HG02973 (cell line): ENCODE data around the gene GPR61.

Source experiments
- ATAC-seq: cut with Tn5 transposase; IDR thresholded peaks from one replicate; pipeline ENCODE4 v1.9.1; 2021; ENCODE audit warnings: moderate library complexity; ENCODE audit not compliant: unreplicated experiment

Gene GPR61

GRCh38 chr1:109532365-109533136 lies 7.1 kb upstream of the GPR61 start:
- ATAC-seq, result peak; percentile 61

DNA sequence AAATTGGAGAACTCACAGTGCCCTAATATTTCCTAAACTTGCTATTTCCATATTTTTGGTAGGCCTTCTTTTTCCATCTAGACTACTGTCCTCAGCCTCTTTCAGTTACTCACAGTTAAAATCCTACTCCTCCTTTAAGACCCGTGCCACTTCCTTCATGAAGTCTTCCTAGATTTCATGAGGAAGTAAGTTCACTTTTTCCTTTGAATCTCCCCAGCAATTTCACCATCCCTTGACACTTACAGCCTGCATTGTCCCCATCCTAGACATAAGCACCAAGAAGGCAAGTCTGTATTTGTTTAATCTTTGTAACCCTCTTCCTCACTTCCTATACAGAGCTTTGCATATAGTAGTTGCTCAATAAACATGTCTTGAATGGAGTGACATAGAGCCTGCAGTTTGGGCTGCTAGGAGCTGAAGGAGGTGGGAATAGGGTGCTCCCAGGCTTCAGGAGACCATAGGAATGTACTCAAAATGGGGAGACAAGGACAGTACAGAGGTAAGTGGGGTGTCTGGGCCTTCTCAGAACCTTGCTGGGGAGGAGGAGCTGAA lies 5.3 kb upstream of the GPR61 start:
- no peak for ATAC-seq

DNA sequence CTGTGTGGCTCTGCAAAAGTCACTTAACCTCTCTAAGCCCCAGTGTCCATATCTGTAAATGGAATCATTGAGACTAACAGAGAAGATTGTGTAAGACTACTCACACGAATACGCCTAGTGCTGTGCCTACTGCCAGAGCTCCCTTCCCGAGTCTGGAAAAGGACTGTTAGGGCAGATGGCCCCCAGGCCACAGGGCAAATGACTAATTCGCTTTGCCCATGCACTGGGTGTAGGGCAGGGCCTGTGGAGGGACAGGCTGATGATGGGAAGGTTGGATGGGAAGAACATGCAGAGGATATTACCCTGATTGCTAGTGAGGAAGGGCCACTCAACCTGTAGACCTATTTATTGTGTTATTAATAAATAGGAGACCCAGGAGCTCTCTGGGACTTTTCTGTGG lies 4.2 kb upstream of the GPR61 start:
- no peak for ATAC-seq

GRCh38 chr1:109535971-109536491 lies 3.6 kb upstream of the GPR61 start:
- ATAC-seq, result no peak

GRCh38 chr1:109537450-109538178 lies 2.1 kb upstream of the GPR61 start:
- ATAC-seq, result no peak

- ATAC-seq, result no peak
These were observed 681 bp upstream of the GPR61 start for GRCh38 chr1:109538827-109539555.

GRCh38 chr1:109541102-109541501 lies 1.4 kb downstream of the GPR61 start:
- no peak for ATAC-seq

DNA sequence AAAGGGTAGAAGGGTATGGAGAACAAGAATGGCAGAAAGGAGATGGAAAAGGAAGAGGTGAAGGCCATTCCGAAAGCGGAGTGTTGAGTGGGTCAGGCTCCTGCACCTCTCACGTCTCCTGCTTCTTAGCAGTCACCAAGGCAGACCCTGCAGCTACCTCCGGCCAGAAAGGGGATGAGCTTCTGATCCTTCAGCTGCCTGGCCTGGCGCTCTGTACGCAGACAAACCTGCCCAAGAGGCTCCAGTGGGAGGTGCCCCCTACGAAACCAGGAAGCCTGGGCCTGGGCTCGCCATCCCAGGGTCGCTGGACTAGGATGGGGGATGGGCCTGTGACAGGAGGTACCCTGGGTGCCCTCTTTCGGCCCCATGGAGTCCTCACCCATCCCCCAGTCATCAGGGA lies 3.0 kb downstream of the GPR61 start:
- no peak for ATAC-seq

GRCh38 chr1:109543283-109543987 lies 3.8 kb downstream of the GPR61 start:
- no peak for ATAC-seq

DNA sequence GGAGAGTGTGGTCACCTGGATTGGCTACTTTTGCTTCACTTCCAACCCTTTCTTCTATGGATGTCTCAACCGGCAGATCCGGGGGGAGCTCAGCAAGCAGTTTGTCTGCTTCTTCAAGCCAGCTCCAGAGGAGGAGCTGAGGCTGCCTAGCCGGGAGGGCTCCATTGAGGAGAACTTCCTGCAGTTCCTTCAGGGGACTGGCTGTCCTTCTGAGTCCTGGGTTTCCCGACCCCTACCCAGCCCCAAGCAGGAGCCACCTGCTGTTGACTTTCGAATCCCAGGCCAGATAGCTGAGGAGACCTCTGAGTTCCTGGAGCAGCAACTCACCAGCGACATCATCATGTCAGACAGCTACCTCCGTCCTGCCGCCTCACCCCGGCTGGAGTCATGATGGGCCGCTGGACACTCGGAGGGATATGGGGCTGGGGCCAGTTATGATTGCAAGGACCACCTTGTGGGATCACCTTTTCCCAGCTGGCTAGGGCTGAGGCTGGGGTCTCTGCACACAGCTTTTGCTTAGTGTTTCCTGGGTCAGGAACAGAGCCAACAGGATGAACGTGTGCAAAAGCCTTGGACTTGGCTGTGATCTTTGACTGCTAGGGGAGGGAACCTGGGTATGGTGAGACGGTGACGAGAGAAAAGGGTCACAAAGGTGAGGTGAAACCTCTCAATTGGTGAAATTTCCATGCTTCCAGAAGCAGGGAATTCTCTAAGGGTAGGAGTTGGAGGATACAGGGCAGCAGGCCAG lies 4.5 kb downstream of the GPR61 start:
- ATAC-seq, result no peak

DNA sequence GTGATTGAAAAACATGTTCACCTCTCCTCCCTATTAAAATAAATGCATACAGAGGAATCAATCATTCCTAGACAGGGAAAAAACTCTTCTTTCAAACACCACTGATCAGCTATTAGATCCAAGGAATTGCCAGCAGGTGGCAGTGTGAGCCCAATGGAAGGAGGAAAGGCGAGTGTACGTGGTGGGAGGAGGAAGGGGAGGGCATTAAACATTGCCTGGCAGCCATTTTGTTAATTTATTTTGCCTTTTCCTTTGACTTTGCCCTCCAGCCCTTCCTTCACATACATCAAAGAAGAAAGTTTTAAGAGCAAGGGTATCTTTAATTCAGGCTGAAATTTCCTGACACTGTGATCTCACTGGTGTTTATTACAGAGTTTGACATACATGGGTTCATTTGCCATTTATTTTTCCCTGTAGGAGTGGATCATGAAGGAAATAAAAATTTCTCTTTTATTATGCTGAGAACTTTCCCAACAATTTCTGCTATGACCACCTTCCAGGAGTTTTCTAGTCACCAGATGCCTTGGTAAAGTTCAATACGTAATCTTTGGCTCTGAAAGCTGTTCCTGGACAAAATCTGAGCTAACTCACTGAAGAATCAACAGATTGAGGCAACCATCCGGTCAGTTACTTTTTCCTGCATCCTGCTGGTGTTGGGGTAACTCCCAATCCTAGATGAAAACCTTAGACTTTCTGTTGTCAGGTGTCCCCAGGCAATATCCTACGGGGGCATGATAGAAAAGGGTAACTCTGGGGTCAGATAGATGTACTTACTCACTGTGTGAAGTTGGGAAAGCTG lies 6.8 kb downstream of the GPR61 start:
- peak; percentile 42 for ATAC-seq

GRCh38 chr1:109547463-109548320 lies 8.0 kb downstream of the GPR61 start:
- peak; percentile 12 for ATAC-seq

DNA sequence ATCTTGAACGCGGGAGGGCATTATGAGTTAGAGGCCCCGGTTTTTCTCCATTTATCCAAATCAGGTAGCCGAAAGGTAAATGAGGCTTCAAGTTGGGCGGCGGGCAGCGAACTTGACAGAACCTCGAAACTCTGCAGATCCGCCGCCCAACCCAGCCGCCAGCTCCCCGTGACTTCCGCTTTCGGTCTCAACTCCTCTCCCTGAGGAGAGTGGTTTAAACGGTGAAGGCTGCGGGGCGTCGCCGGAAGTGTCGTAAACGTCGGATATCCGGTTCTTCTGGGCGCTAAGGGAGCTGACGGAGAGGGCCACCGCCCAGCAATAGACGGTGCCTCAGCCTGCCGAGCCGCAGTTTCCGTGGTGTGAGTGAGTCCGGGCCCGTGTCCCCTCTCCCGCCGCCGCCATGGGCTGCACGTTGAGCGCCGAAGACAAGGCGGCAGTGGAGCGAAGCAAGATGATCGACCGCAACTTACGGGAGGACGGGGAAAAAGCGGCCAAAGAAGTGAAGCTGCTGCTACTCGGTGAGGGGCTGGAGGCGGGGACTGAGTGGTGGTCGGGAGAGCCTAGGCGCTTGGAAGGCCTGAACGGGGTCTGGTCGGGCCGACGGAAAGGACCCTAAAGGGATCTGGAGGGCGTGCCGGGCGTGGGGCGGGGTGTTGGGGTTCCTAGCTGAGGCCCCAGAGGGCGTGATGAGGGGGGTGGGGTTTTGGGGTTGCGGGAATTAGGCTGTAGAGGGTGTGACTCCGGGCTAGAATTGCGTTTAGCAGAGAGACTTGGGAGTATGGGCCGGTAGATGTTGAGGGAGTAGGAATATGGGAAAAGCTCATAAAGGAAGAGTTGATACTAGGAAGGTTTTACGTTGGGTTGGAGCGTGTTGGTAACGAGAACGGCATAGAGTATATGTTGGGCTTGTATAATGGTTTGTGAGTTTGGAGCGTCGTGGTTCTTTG lies 8.9 kb downstream of the GPR61 start, which contains the start of gene GNAI3:
Gene GNAI3 (plus strand): TSS at position 295 of the 947 bp plus-strand sequence. CDS start 106 bp downstream, at position 401.
- ATAC-seq, result peak; percentile 76

- ATAC-seq, result no peak
These were observed 16.9 kb downstream of the GPR61 start for GRCh38 chr1:109556563-109556962.

DNA sequence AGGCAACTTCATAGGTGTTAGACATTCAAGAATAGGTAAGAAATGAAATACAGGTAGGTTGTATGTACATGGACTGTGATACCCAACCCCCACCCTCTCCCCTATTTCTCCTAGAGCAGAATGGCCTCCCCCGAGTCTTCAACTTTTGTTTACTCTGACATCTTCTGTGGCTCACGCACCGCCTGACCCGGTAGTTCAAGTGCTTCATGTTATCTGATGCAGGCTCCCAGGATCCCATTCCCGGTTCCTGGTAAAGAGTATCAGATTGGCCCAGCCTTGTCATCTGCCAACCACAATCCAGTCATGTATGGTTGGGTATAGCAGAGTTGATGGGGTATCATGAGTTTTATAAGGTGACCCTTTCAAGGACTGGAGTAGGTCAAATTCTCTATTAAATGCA lies 17.8 kb downstream of the GPR61 start:
- ATAC-seq, result no peak

DNA sequence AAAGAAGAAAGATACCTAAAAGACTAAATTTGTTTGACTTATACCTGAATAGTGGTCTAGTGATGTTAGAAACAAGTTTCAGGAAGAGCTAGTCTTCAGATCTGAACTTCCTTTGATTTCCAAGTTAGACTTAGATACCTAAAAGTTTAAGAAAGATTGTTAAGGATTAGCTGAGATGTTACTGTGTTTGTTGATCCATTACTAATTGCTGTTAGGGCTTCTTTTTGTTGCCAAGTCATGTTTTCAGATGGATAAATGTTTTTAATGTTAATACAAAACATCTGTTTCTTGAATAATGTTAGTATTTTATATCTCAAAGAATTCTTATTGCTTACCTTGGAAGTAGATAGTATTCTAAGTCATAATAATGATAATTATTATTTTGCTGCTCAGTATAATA lies 20.3 kb downstream of the GPR61 start:
- no peak for ATAC-seq
